NCI-H510A treated with DMSO at 0.1 percent for 48 hours (cell line): Measurements from ENCODE around the gene RRM2.
A peak's percentile ranks its signal among the peaks of the same experiment; 100 is the strongest.
"Not testable (repeated sequence)": the region's sequence is repeated elsewhere in the genome, so short reads cannot be mapped to it uniquely, and the experiment has no call there.

Experiments
- DNase-seq: peaks from one replicate; lab custom pipeline; 2025; lab: John Stamatoyannopoulos, UW

Gene RRM2

GRCh38 chr2:10132596-10132995 is 10.1 kb downstream of the RRM2 start:
- no peak for DNase-seq

- DNase-seq, result no peak
Measured at GRCh38 chr2:10132996-10133647, 10.6 kb downstream of the RRM2 start.

GRCh38 chr2:10135296-10136089 is 13.0 kb downstream of the RRM2 start:
- no peak for DNase-seq

GRCh38 chr2:10136101-10136934 is 13.8 kb downstream of the RRM2 start:
- no peak for DNase-seq

- DNase-seq, result no peak
Measured at GRCh38 chr2:10137053-10137843, 14.7 kb downstream of the RRM2 start.

- no peak for DNase-seq
Measured at GRCh38 chr2:10139536-10139935, 17.0 kb downstream of the RRM2 start.

- DNase-seq, result no peak
Measured at GRCh38 chr2:10140841-10141610, 18.5 kb downstream of the RRM2 start.

GRCh38 chr2:10141736-10142639 is 19.4 kb downstream of the RRM2 start:
- DNase-seq, result peak; percentile 22

GRCh38 chr2:10142640-10142965 is 20.1 kb downstream of the RRM2 start:
- DNase-seq, result no peak

GRCh38 chr2:10144771-10145518 is 22.4 kb downstream of the RRM2 start:
- DNase-seq, result no peak

GRCh38 chr2:10145519-10146357 is 23.2 kb downstream of the RRM2 start:
- no peak for DNase-seq

GRCh38 chr2:10146366-10147005 is 23.9 kb downstream of the RRM2 start:
- no peak for DNase-seq

GRCh38 chr2:10147050-10147660 is 24.6 kb downstream of the RRM2 start:
- DNase-seq, result not testable (repeated sequence)

- no peak for DNase-seq
Measured at GRCh38 chr2:10148268-10148667, 25.7 kb downstream of the RRM2 start.

GRCh38 chr2:10149635-10150034 is 27.1 kb downstream of the RRM2 start:
- DNase-seq, result no peak

GRCh38 chr2:10150436-10150835 is 27.9 kb downstream of the RRM2 start:
- DNase-seq, result no peak

GRCh38 chr2:10151462-10151861 is 28.9 kb downstream of the RRM2 start:
- DNase-seq, result no peak

- no peak for DNase-seq
Measured at GRCh38 chr2:10157293-10157692, 34.8 kb downstream of the RRM2 start.
